Esophagus muscularis mucosa (tissue), 3 donors: ENCODE measurements around the gene CNIH4.

Source experiments
- POLR2A ChIP-seq: fragments of 450-650 bp; IDR thresholded peaks from one replicate; pipeline ENCODE4 v1.6.1; 2017; ENCODE audit warnings: antibody characterized with exemption, moderate library complexity, mild to moderate bottlenecking, low read depth
- TF ChIP-seq, protein P1 (sequence below), 3 experiments: fragments of 200-600 bp in 2 of 3; fragments of 450-650 bp in 1 of 3; sonication (generic) in 2 of 3; IDR thresholded peaks; one replicate each; pipeline ENCODE4 v1.5.1; 2017 to 2019; ENCODE audit warnings: antibody characterized with exemption in 3 of 3, mild to moderate bottlenecking in 2 of 3, moderate library complexity in 1 of 3

DNA sequence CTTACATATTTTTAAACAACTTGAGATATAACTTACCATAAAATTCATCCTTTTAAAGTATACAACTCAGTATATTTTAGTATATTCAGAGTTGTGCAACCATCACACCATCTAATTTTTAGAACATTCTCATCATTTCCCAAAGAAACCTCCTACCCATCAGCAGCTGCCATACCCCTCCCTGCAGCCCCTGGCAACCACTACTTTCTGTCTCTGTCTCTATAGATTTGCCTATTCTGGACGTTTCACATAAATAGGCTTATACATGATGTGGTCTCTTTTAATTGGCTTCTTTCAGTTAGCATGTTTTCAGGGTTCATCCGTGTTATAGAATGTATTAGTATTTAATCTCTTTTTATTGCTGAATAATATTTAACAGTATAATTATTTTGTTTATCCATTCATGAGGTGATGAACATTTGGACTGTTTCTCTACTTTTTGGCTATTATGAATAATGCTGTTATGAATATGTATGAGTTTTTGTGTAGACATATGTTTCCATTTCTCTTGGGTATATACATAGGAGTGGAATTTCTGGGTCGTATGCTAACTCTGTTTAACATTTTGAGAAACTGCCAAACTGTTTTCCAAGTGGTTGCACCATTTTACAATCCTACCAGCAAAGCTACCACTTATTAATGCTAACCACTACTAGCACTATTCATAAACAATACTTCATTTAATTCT lies 48.4 kb downstream of the CNIH4 start:
- no peak for TF ChIP-seq POLR2A
- TF ChIP-seq, protein P1, sequence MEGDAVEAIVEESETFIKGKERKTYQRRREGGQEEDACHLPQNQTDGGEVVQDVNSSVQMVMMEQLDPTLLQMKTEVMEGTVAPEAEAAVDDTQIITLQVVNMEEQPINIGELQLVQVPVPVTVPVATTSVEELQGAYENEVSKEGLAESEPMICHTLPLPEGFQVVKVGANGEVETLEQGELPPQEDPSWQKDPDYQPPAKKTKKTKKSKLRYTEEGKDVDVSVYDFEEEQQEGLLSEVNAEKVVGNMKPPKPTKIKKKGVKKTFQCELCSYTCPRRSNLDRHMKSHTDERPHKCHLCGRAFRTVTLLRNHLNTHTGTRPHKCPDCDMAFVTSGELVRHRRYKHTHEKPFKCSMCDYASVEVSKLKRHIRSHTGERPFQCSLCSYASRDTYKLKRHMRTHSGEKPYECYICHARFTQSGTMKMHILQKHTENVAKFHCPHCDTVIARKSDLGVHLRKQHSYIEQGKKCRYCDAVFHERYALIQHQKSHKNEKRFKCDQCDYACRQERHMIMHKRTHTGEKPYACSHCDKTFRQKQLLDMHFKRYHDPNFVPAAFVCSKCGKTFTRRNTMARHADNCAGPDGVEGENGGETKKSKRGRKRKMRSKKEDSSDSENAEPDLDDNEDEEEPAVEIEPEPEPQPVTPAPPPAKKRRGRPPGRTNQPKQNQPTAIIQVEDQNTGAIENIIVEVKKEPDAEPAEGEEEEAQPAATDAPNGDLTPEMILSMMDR (IDR thresholded peaks at IDR 0.05), result no peak
